MM.1S (cell line): ENCODE data around the gene BTBD9.

Experiments
- DNase-seq: peaks from one replicate; pipeline ENCODE4 v3.0.0-alpha.2; 2015
- H2AFZ ChIP-seq: fragments of 300-600 bp; sonication (generic); 2 replicates; pipeline ENCODE4 v1.6.0; 2016; ENCODE audit warnings: antibody characterized with exemption, low read length
- H3F3A ChIP-seq: fragments of 300-600 bp; sonication (generic); 2 replicates; pipeline ENCODE4 v1.6.1; 2016; ENCODE audit warnings: mild to moderate bottlenecking, antibody characterized with exemption, low read length, moderate library complexity, mixed read lengths; ENCODE audit not compliant: insufficient read depth
- H3K27ac ChIP-seq: fragments of 300-600 bp; sonication (generic); 2 replicates; pipeline ENCODE4 v1.5.1; 2016; ENCODE audit warnings: mild to moderate bottlenecking, low read length
- H3K27me3 ChIP-seq: fragments of 300-600 bp; sonication (generic); replicated peaks from 2 replicates; pipeline ENCODE4 v1.6.0; 2016; ENCODE audit warnings: low read length; ENCODE audit not compliant: insufficient read depth
- H3K36me3 ChIP-seq: fragments of 300-600 bp; sonication (generic); replicated peaks from 2 replicates; pipeline ENCODE4 v1.6.1; 2016; ENCODE audit warnings: mild to moderate bottlenecking, low read length, mixed read lengths; ENCODE audit not compliant: insufficient read depth
- H3K4me1 ChIP-seq: fragments of 300-600 bp; sonication (generic); 2 replicates; pipeline ENCODE4 v1.6.1; 2016; ENCODE audit warnings: low read length, mixed read lengths
- H3K4me2 ChIP-seq: fragments of 300-600 bp; sonication (generic); 2 replicates; pipeline ENCODE4 v1.6.0; 2016; ENCODE audit warnings: low read depth, low read length
- H3K4me3 ChIP-seq: fragments of 300-600 bp; sonication (generic); 2 replicates; pipeline ENCODE4 v1.5.1; 2016; ENCODE audit warnings: low read length, mixed read lengths
- H3K79me2 ChIP-seq: fragments of 300-600 bp; sonication (generic); 2 replicates; pipeline ENCODE4 v1.6.1; 2016; ENCODE audit warnings: mixed run types, low read length, mixed read lengths
- H3K9ac ChIP-seq: fragments of 300-600 bp; sonication (generic); 2 replicates; pipeline ENCODE4 v1.6.1; 2016; ENCODE audit warnings: low read length, mixed read lengths
- H3K9me2 ChIP-seq: fragments of 300-600 bp; sonication (generic); replicated peaks from 2 replicates; pipeline ENCODE4 v1.6.1; 2016; ENCODE audit warnings: mild to moderate bottlenecking, low read length, mixed read lengths; ENCODE audit not compliant: insufficient read depth
- H3K9me3 ChIP-seq: fragments of 300-600 bp; sonication (generic); replicated peaks from 2 replicates; pipeline ENCODE4 v1.6.1; 2016; ENCODE audit warnings: mild to moderate bottlenecking, low read length, mixed read lengths; ENCODE audit not compliant: insufficient read depth
- H4K20me1 ChIP-seq: fragments of 300-600 bp; sonication (generic); 2 replicates; pipeline ENCODE4 v1.6.1; 2016; ENCODE audit warnings: mild to moderate bottlenecking, low read length, moderate library complexity, mixed read lengths; ENCODE audit not compliant: insufficient read depth
- EZH2 ChIP-seq: fragments of 300-600 bp; sonication (generic); optimal IDR thresholded peaks from 2 replicates; pipeline ENCODE3; 2017; ENCODE audit warnings: low read depth, mild to moderate bottlenecking, antibody characterized with exemption, low read length, mixed read lengths
- EZH2phosphoT487 ChIP-seq: fragments of 300-600 bp; sonication (generic); IDR thresholded peaks from 2 replicates; pipeline ENCODE4 v1.6.1; 2018; ENCODE audit warnings: antibody characterized with exemption, low read length
- TF ChIP-seq, protein P1 (sequence below): fragments of 300-600 bp; sonication (generic); IDR thresholded peaks from 2 replicates; pipeline ENCODE4 v1.5.1; 2016; ENCODE audit warnings: antibody characterized with exemption, low read length, mixed read lengths

Gene BTBD9

DNA sequence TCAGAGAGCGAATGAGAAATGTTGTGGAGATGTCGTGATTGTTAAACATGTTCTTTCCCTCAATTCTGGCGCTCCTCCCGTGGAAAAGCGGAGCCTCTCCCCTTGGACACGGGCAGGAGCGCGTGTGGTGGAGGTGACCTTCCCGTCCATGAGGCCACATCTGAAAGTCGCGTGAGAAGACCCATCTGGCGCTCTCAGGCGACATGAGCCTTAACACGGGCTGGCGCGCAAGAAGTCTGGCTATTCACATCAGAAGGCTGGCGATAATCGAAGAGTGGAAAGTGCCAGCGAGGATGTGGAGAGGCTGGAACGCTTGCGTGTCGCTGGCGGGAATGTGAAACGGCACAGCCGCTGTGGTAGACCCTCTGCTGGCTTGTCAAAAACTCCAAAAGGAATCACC is 478.9 kb downstream of the BTBD9 start:
- no peak for TF ChIP-seq EZH2phosphoT487
- TF ChIP-seq EZH2 = no peak
- TF ChIP-seq, protein P1, sequence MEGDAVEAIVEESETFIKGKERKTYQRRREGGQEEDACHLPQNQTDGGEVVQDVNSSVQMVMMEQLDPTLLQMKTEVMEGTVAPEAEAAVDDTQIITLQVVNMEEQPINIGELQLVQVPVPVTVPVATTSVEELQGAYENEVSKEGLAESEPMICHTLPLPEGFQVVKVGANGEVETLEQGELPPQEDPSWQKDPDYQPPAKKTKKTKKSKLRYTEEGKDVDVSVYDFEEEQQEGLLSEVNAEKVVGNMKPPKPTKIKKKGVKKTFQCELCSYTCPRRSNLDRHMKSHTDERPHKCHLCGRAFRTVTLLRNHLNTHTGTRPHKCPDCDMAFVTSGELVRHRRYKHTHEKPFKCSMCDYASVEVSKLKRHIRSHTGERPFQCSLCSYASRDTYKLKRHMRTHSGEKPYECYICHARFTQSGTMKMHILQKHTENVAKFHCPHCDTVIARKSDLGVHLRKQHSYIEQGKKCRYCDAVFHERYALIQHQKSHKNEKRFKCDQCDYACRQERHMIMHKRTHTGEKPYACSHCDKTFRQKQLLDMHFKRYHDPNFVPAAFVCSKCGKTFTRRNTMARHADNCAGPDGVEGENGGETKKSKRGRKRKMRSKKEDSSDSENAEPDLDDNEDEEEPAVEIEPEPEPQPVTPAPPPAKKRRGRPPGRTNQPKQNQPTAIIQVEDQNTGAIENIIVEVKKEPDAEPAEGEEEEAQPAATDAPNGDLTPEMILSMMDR = no peak
- Histone ChIP-seq H3K9me3 (no peaks in the 10 kb centered on the region), H3K4me3 (no peak overlapping the region), H2AFZ (no peak overlapping the region), H3F3A (no peaks in the 10 kb centered on the region), H3K9ac (no peak overlapping the region), H4K20me1 (no peaks in the 10 kb centered on the region), H3K79me2 (no peaks in the 10 kb centered on the region), H3K4me1 (no peaks in the 10 kb centered on the region), H3K36me3 (no peaks in the 10 kb centered on the region), H3K9me2 (no peaks in the 10 kb centered on the region), H3K27ac (no peak overlapping the region), H3K4me2 (no peak overlapping the region), H3K27me3 (no peaks in the 10 kb centered on the region)
- no peak for DNase-seq

DNA sequence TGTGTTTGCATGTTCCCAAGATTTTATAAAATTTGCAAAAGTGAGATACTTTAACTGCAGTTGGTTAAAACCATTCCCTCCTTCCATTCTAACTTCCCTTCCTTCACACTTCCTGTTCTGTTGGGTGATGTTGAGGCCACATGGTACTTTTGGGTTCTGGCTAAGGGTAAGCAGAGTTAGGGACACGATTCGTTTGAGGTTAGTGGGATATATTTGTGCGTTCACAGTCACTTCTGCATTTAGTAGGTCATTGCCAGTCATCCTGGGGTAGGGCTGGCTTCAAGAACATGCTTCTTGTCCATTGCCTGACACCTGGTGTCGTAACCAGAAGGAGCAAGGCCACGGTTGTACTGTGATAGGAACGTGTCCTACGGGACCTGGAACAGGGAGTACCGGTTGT is 480.1 kb downstream of the BTBD9 start:
- Histone ChIP-seq H3F3A (no peaks in the 10 kb centered on the region), H3K79me2 (no peaks in the 10 kb centered on the region), H3K4me3 (no peak overlapping the region), H3K27ac (no peak overlapping the region), H3K36me3 (no peaks in the 10 kb centered on the region), H3K4me2 (no peak overlapping the region), H3K4me1 (no peaks in the 10 kb centered on the region), H3K27me3 (no peaks in the 10 kb centered on the region), H3K9me2 (no peaks in the 10 kb centered on the region), H4K20me1 (no peaks in the 10 kb centered on the region), H3K9me3 (no peaks in the 10 kb centered on the region), H2AFZ (no peak overlapping the region), H3K9ac (no peak overlapping the region)
- TF ChIP-seq EZH2 = no peak
- TF ChIP-seq, protein P1 = no peak
- TF ChIP-seq EZH2phosphoT487 = no peak
- no peak for DNase-seq

DNA sequence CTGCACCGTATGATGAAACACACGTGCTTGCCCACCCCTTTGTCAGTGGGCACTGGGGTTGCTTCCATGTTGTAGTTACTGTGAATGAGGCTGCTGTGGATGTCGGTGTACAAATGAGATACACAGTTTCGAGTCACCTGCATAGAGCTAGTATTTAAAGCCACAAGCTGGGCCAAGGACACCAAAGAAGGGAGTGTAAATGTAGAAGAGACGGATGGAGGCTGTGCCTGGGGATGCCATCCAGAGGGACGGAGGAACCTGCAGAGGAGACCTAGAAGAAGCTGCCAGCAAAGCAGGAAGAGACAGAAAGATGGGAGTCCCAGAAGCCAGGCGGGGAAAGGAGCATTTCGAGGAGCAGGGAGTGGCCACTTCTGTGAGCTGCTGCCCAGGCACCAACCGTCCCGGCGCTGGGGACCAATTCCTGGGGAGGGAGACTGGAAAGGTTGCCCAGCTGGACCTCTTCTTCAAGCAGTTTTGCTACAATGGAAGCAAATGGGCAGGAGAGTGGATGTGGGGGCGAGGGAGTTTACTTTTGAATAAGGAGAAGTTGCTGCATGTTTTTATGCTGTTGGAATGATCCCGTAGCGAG is 480.9 kb downstream of the BTBD9 start:
- no peaks in the 10 kb centered on the region for H4K20me1 ChIP-seq
- H3K4me1 ChIP-seq = no peaks in the 10 kb centered on the region
- no peaks in the 10 kb centered on the region for H3K27me3 ChIP-seq
- H3K9me3 ChIP-seq = no peaks in the 10 kb centered on the region
- no peaks in the 10 kb centered on the region for H3F3A ChIP-seq
- TF ChIP-seq EZH2phosphoT487 (no peak), EZH2 (no peak)
- TF ChIP-seq, protein P1 = no peak
- no peak overlapping the region for H2AFZ ChIP-seq
- H3K4me2 ChIP-seq = no peak overlapping the region
- no peaks in the 10 kb centered on the region for H3K9me2 ChIP-seq
- no peaks in the 10 kb centered on the region for H3K79me2 ChIP-seq
- H3K27ac ChIP-seq = no peak overlapping the region
- no peak for DNase-seq
- H3K9ac ChIP-seq = no peak overlapping the region
- H3K36me3 ChIP-seq = no peaks in the 10 kb centered on the region
- H3K4me3 ChIP-seq = no peak overlapping the region
